Caco-2 (cell line): ENCODE measurements around the gene ELMO1. TPM values are rescaled to one million over a fixed set of nuclear protein-coding genes. Genes with fewer than 3 reads are reported as not detected.

ENCODE experiments used
- BruUV-seq: library from RNA; stranded (reverse); fragments of 400-500 nt; replicated peaks from 2 replicates; lab custom pipeline; 2021; lab: Mats Ljungman, UMichigan
- CTCF ChIA-PET: fragments of 300-600 bp; sonication (Branson Sonifier 250); formaldehyde crosslinking; loops from one replicate; lab custom pipeline; 2022; ENCODE audit warnings: antibody characterized with exemption; lab: Charles Lee
- POLR2A ChIA-PET: fragments of 300-600 bp; sonication (Branson Sonifier 250); formaldehyde crosslinking; loops from one replicate; lab custom pipeline; 2022; ENCODE audit warnings: antibody characterized with exemption; lab: Charles Lee
- DNase-seq, 2 experiments: peaks; one replicate each; pipeline versions ENCODE4 v3.0.0 to v3.0.0-alpha.2; 2020 to 2022
- H3K27me3 ChIP-seq: replicated peaks from 2 replicates; pipeline ENCODE4 v1.6.0; 2011; ENCODE audit warnings: low read length; ENCODE audit not compliant: control insufficient read depth, insufficient read depth
- H3K36me3 ChIP-seq: 2 replicates; pipeline ENCODE4 v1.5.1; 2011; ENCODE audit warnings: low read length; ENCODE audit not compliant: control insufficient read depth, insufficient read depth
- H3K4me1 ChIP-seq: fragments of 250-450 bp; sonication (Bioruptor Pico); 2 replicates; pipeline ENCODE4 v1.5.1; 2020; ENCODE audit warnings: mild to moderate bottlenecking
- H3K4me3 ChIP-seq: 2 replicates; pipeline ENCODE4 v1.5.1; 2011; ENCODE audit warnings: low read depth, mild to moderate bottlenecking, control low read depth, low read length
- H3K9me3 ChIP-seq: fragments of 250-450 bp; sonication (Bioruptor Pico); 2 replicates; pipeline ENCODE4 v1.5.1; 2020; ENCODE audit warnings: mild to moderate bottlenecking, moderate library complexity
- H3K27ac Mint-ChIP-seq: one replicate; pipeline ENCODE4 v1.8.0; 2022; ENCODE audit warnings: mixed read lengths; ENCODE audit not compliant: unreplicated experiment
- H3K27me3 Mint-ChIP-seq: one replicate; pipeline ENCODE4 v1.8.0; 2022; ENCODE audit warnings: mixed read lengths; ENCODE audit not compliant: insufficient read depth, unreplicated experiment
- H3K36me3 Mint-ChIP-seq: one replicate; pipeline ENCODE4 v1.8.0; 2022; ENCODE audit warnings: mild to moderate bottlenecking, mixed read lengths; ENCODE audit not compliant: insufficient read depth, unreplicated experiment
- H3K4me1 Mint-ChIP-seq: one replicate; pipeline ENCODE4 v1.8.0; 2022; ENCODE audit warnings: low read depth, mixed read lengths; ENCODE audit not compliant: unreplicated experiment
- H3K4me3 Mint-ChIP-seq: one replicate; pipeline ENCODE4 v1.8.0; 2022; ENCODE audit warnings: mild to moderate bottlenecking, moderate library complexity, mixed read lengths; ENCODE audit not compliant: unreplicated experiment
- H3K9me3 Mint-ChIP-seq: one replicate; pipeline ENCODE4 v1.8.0; 2022; ENCODE audit warnings: mixed read lengths; ENCODE audit not compliant: unreplicated experiment
- CTCF ChIP-seq, 2 experiments: fragments of 200-600 bp in 1 of 2; IDR thresholded peaks; 1 replicate in 1 of 2; 2 replicates in 1 of 2; pipeline versions ENCODE4 v1.5.1 to v1.8.0; 2011 to 2022; ENCODE audit warnings: antibody characterized with exemption in 1 of 2, control low read depth in 1 of 2, inconsistent platforms in 1 of 2, low read depth in 1 of 2, low read length in 1 of 2, mild to moderate bottlenecking in 1 of 2, moderate library complexity in 1 of 2; ENCODE audit not compliant: insufficient read depth in 1 of 2, severe bottlenecking in 1 of 2, unreplicated experiment in 1 of 2
- intact Hi-C: fragments of 100-400 bp; cut with micrococcal nuclease; formaldehyde crosslinking; loops from one replicate; pipeline ENCODE4 v1.10.0; 2022; ENCODE audit not compliant: unreplicated experiment
- total RNA-seq: library from RNA; stranded (reverse); gene quantifications from 2 replicates; pipeline ENCODE4 v1.2.3, GENCODE V29; 2022

The ELMO1 gene
- total RNA-seq, 1 experiment from 2014 or later = 0.14 TPM

- no peak for DNase-seq
- TF ChIP-seq CTCF (IDR thresholded peaks at IDR 0.05; ENCODE audit: insufficient read depth in 1 of 2, low read depth in 1 of 2, low read length in 1 of 2, severe bottlenecking in 1 of 2, unreplicated experiment in 1 of 2) = no peak
- CTCF ChIA-PET = no interaction called here
- H3K9me3 Mint-ChIP-seq = no peaks in the 10 kb centered on the region
- peaks cover 13% of the 10 kb centered on the region for H3K27me3 Mint-ChIP-seq
- no peak overlapping the region for H3K27ac Mint-ChIP-seq
- H3K27me3 ChIP-seq = no peaks in the 10 kb centered on the region
- H3K9me3 ChIP-seq = no peaks in the 10 kb centered on the region
- POLR2A ChIA-PET = no interaction called here
- intact Hi-C loops = no loop called here
- no TSS peak for BruUV-seq
- H3K4me3 ChIP-seq = no peak overlapping the region
- no peaks in the 10 kb centered on the region for H3K36me3 ChIP-seq
- H3K36me3 Mint-ChIP-seq = no peaks in the 10 kb centered on the region
- no peak overlapping the region for H3K4me3 Mint-ChIP-seq
- H3K4me1 ChIP-seq = no peaks in the 10 kb centered on the region
- H3K4me1 Mint-ChIP-seq = no peaks in the 10 kb centered on the region
These were observed 30.3 kb downstream of the ELMO1 start for GRCh38 chr7:37418381-37418780.

GRCh38 chr7:37417107-37417474, 31.6 kb downstream of the ELMO1 start:
- Mint-ChIP-seq H3K4me3 (no peak overlapping the region), H3K4me1 (no peaks in the 10 kb centered on the region), H3K9me3 (no peaks in the 10 kb centered on the region), H3K27ac (no peak overlapping the region), H3K36me3 (no peaks in the 10 kb centered on the region), H3K27me3 (peaks cover 16% of the 10 kb centered on the region)
- Histone ChIP-seq H3K4me1 (no peaks in the 10 kb centered on the region), H3K27me3 (no peaks in the 10 kb centered on the region), H3K36me3 (no peaks in the 10 kb centered on the region), H3K4me3 (no peak overlapping the region), H3K9me3 (no peaks in the 10 kb centered on the region)
- DNase-seq = no peak
- ChIA-PET POLR2A (no interaction called here), CTCF (no interaction called here)
- no TSS peak for BruUV-seq
- TF ChIP-seq CTCF (IDR thresholded peaks at IDR 0.05; ENCODE audit: insufficient read depth in 1 of 2, low read depth in 1 of 2, low read length in 1 of 2, severe bottlenecking in 1 of 2, unreplicated experiment in 1 of 2) = no peak
- intact Hi-C loops = no loop called here

- intact Hi-C loops = no loop called here
- no peaks in the 10 kb centered on the region for H3K27me3 ChIP-seq
- no peaks in the 10 kb centered on the region for H3K9me3 Mint-ChIP-seq
- BruUV-seq = no TSS peak
- no peaks in the 10 kb centered on the region for H3K36me3 ChIP-seq
- H3K9me3 ChIP-seq = no peaks in the 10 kb centered on the region
- no peak overlapping the region for H3K4me3 Mint-ChIP-seq
- H3K27ac Mint-ChIP-seq = no peak overlapping the region
- H3K27me3 Mint-ChIP-seq = peaks cover 21% of the 10 kb centered on the region
- TF ChIP-seq CTCF (IDR thresholded peaks at IDR 0.05; ENCODE audit: insufficient read depth in 1 of 2, low read depth in 1 of 2, low read length in 1 of 2, severe bottlenecking in 1 of 2, unreplicated experiment in 1 of 2) = no peak
- no peaks in the 10 kb centered on the region for H3K4me1 Mint-ChIP-seq
- ChIA-PET CTCF (no interaction called here), POLR2A (no interaction called here)
- no peaks in the 10 kb centered on the region for H3K36me3 Mint-ChIP-seq
- H3K4me1 ChIP-seq = no peaks in the 10 kb centered on the region
- H3K4me3 ChIP-seq = no peak overlapping the region
- no peak for DNase-seq
These were observed 32.1 kb downstream of the ELMO1 start for GRCh38 chr7:37416378-37417106.
